H9 (cell line): Measurements from ENCODE around the gene PCCA. TPM values are rescaled to one million over a fixed set of nuclear protein-coding genes. Genes with fewer than 3 reads are reported as not detected.

Source experiments
- DNase-seq: peaks from one replicate; pipeline ENCODE4 v3.0.0-alpha.2; 2017
- H2AFZ ChIP-seq: one replicate; pipeline ENCODE4 v1.6.1; 2013; ENCODE audit warnings: mild to moderate bottlenecking, low read length, control low read depth, moderate library complexity
- H2AK5ac ChIP-seq: 2 replicates; pipeline ENCODE4 v1.6.1; 2013; ENCODE audit warnings: low read length, control low read depth, mixed read lengths; ENCODE audit not compliant: insufficient read length
- H2BK120ac ChIP-seq: one replicate; pipeline ENCODE4 v1.6.1; 2013; ENCODE audit warnings: low read depth, mild to moderate bottlenecking, low read length, control low read depth, inconsistent platforms; ENCODE audit not compliant: poor library complexity, severe bottlenecking
- H2BK12ac ChIP-seq: 2 replicates; pipeline ENCODE4 v1.6.1; 2013; ENCODE audit warnings: low read length, control low read depth, mixed read lengths, low read depth; ENCODE audit not compliant: insufficient read length
- H2BK15ac ChIP-seq: 2 replicates; pipeline ENCODE4 v1.6.1; 2013; ENCODE audit warnings: low read depth, low read length, control low read depth
- H2BK20ac ChIP-seq: one replicate; pipeline ENCODE4 v1.6.1; 2013; ENCODE audit warnings: low read depth, mild to moderate bottlenecking, low read length, control low read depth, inconsistent platforms; ENCODE audit not compliant: poor library complexity, severe bottlenecking
- H2BK5ac ChIP-seq: 2 replicates; pipeline ENCODE4 v1.6.1; 2013; ENCODE audit warnings: low read length, control low read depth, mixed read lengths; ENCODE audit not compliant: insufficient read length
- H3K14ac ChIP-seq: 2 replicates; pipeline ENCODE4 v1.6.1; 2013; ENCODE audit warnings: low read length, control low read depth; ENCODE audit not compliant: insufficient read depth
- H3K18ac ChIP-seq: 2 replicates; pipeline ENCODE4 v1.6.1; 2013; ENCODE audit warnings: low read depth, mild to moderate bottlenecking, mixed read lengths, low read length, control low read depth; ENCODE audit not compliant: insufficient read length
- H3K23ac ChIP-seq: 2 replicates; pipeline ENCODE4 v1.6.1; 2013; ENCODE audit warnings: low read length, control low read depth, mixed read lengths, low read depth; ENCODE audit not compliant: insufficient read length
- H3K23me2 ChIP-seq: 2 replicates; pipeline ENCODE4 v1.6.1; 2013; ENCODE audit warnings: low read depth, mild to moderate bottlenecking, mixed read lengths, low read length, control low read depth; ENCODE audit not compliant: insufficient read length, poor library complexity, severe bottlenecking
- H3K27ac ChIP-seq: 2 replicates; pipeline ENCODE4 v1.5.1; 2013; ENCODE audit warnings: low read length, control low read depth, mixed read lengths, low read depth; ENCODE audit not compliant: insufficient read length
- H3K27me3 ChIP-seq: 2 replicates; pipeline ENCODE4 v1.6.1; 2013; ENCODE audit warnings: low read length, control low read depth, inconsistent platforms; ENCODE audit not compliant: insufficient read depth
- H3K4ac ChIP-seq: 2 replicates; pipeline ENCODE4 v1.6.1; 2013; ENCODE audit warnings: low read depth, mild to moderate bottlenecking, control low read depth, inconsistent platforms, low read length, moderate library complexity
- H3K4me1 ChIP-seq: 2 replicates; pipeline ENCODE4 v1.6.1; 2013; ENCODE audit warnings: low read length, control low read depth, inconsistent platforms; ENCODE audit not compliant: insufficient read depth
- H3K4me2 ChIP-seq: 2 replicates; pipeline ENCODE4 v1.6.1; 2013; ENCODE audit warnings: low read length, control low read depth, mixed read lengths; ENCODE audit not compliant: insufficient read length, insufficient read depth
- H3K56ac ChIP-seq: 2 replicates; pipeline ENCODE4 v1.6.1; 2013; ENCODE audit warnings: low read depth, mild to moderate bottlenecking, mixed read lengths, low read length, control low read depth; ENCODE audit not compliant: insufficient read length
- H3K79me1 ChIP-seq: 2 replicates; pipeline ENCODE4 v1.6.1; 2013; ENCODE audit warnings: low read depth, mild to moderate bottlenecking, moderate library complexity, low read length, control low read depth, inconsistent platforms; ENCODE audit not compliant: insufficient read depth, poor library complexity, severe bottlenecking
- H3K79me2 ChIP-seq: 2 replicates; pipeline ENCODE4 v1.6.1; 2013; ENCODE audit warnings: low read length, control low read depth, inconsistent platforms; ENCODE audit not compliant: insufficient read depth
- H3K9ac ChIP-seq: 2 replicates; pipeline ENCODE4 v1.6.1; 2013; ENCODE audit warnings: low read length, control low read depth, mixed read lengths; ENCODE audit not compliant: insufficient read length; ENCODE audit errors: extremely low read depth
- H3K9me3 ChIP-seq: one replicate; pipeline ENCODE4 v1.6.1; 2013; ENCODE audit warnings: low read depth, low read length, inconsistent platforms; ENCODE audit not compliant: control insufficient read depth
- H3T11ph ChIP-seq: one replicate; pipeline ENCODE4 v1.6.1; 2013; ENCODE audit warnings: mild to moderate bottlenecking, low read length, control low read depth, inconsistent platforms
- H4K20me1 ChIP-seq: one replicate; pipeline ENCODE4 v1.6.1; 2013; ENCODE audit not compliant: control insufficient read depth, insufficient read length, insufficient read depth
- H4K5ac ChIP-seq: 2 replicates; pipeline ENCODE4 v1.6.1; 2013; ENCODE audit warnings: low read depth, mild to moderate bottlenecking, mixed read lengths, low read length, control low read depth; ENCODE audit not compliant: insufficient read length
- H4K8ac ChIP-seq: replicated peaks from 2 replicates; pipeline ENCODE4 v1.6.1; 2013; ENCODE audit warnings: low read length, control low read depth, mixed read lengths, low read depth; ENCODE audit not compliant: insufficient read length
- H4K91ac ChIP-seq: 2 replicates; pipeline ENCODE4 v1.6.1; 2013; ENCODE audit warnings: low read depth, mild to moderate bottlenecking, moderate library complexity, mixed read lengths, low read length, control low read depth; ENCODE audit not compliant: insufficient read length
- H3K27ac Mint-ChIP-seq, 3 experiments: 2 replicates in 2 of 3; 3 replicates in 1 of 3; pipeline ENCODE4 v1.8.0; 2020 to 2021; ENCODE audit warnings: mixed read lengths in 3 of 3, mild to moderate bottlenecking in 1 of 3, moderate library complexity in 1 of 3
- H3K27me3 Mint-ChIP-seq: 2 replicates; pipeline ENCODE4 v1.8.0; 2021; ENCODE audit warnings: low read depth, mild to moderate bottlenecking, moderate library complexity, mixed read lengths
- H3K36me3 Mint-ChIP-seq, 3 experiments: 2 replicates in 2 of 3; 3 replicates in 1 of 3; pipeline ENCODE4 v1.8.0; 2020 to 2021; ENCODE audit warnings: low read depth in 3 of 3, mixed read lengths in 3 of 3; ENCODE audit not compliant: insufficient read depth in 1 of 3
- H3K4me1 Mint-ChIP-seq, 2 experiments: 2 replicates each; pipeline ENCODE4 v1.8.0; 2020; ENCODE audit warnings: mixed read lengths in 2 of 2
- H3K4me3 Mint-ChIP-seq, 2 experiments: 2 replicates in 1 of 2; 3 replicates in 1 of 2; pipeline ENCODE4 v1.8.0; 2020 to 2021; ENCODE audit warnings: mild to moderate bottlenecking in 2 of 2, mixed read lengths in 2 of 2, moderate library complexity in 1 of 2
- H3K9me3 Mint-ChIP-seq, 2 experiments: 2 replicates in 1 of 2; 3 replicates in 1 of 2; pipeline ENCODE4 v1.8.0; 2020; ENCODE audit warnings: mild to moderate bottlenecking in 2 of 2, mixed read lengths in 2 of 2, moderate library complexity in 1 of 2
- CTCF ChIP-seq: fragments of 200-600 bp; sonication (generic); conservative IDR thresholded peaks from 3 replicates; pipeline ENCODE4 v1.8.0; 2021; ENCODE audit warnings: antibody characterized with exemption, mild to moderate bottlenecking
- WGBS: extraction: QIAGEN DNeasy Blood & Tissue Kit; methylation state at CpG from one replicate; pipeline ENCODE4 v1.1.7; 2013; ENCODE audit warnings: missing lambda C conversion rate, low lambda C conversion rate, mixed read lengths; ENCODE audit not compliant: insufficient read length; ENCODE audit errors: extremely low coverage; 5-methylcytosine and 5-hydroxymethylcytosine counted together
- total RNA-seq: library from RNA; stranded (reverse); gene quantifications from 2 replicates; pipeline ENCODE4 v1.2.1, GENCODE V29; 2021

PCCA gene
- total RNA-seq, 1 experiment from 2014 or later: 56.5 TPM

- no peak for TF ChIP-seq CTCF
- Mint-ChIP-seq H3K27me3 (no peaks in the 10 kb centered on the region), H3K4me1 (peaks cover 5 to 6% of the 10 kb centered on the region in 2 experiments), H3K27ac (peak overlapping the region; percentile 5 to 68 (median 10); a peak in 4 of 7 replicates), H3K9me3 (no peaks in the 10 kb centered on the region), H3K4me3 (no peak overlapping the region), H3K36me3 (peaks cover 28 to 37% (median 30%) of the 10 kb centered on the region in 3 experiments)
- H3T11ph ChIP-seq: no peak overlapping the region
- no CpG with 5 or more reads among the region's 6 CpGs for WGBS
- no peaks in the 10 kb centered on the region for H3K27me3 ChIP-seq
- H3K56ac ChIP-seq: no peak overlapping the region
- H2BK12ac ChIP-seq: no peak overlapping the region
- H3K79me2 ChIP-seq: no peaks in the 10 kb centered on the region
- H3K27ac ChIP-seq: no peak overlapping the region
- H2BK120ac ChIP-seq: no peak overlapping the region
- H4K91ac ChIP-seq: no peak overlapping the region
- no peaks in the 10 kb centered on the region for H3K9me3 ChIP-seq
- no peak overlapping the region for H2AFZ ChIP-seq
- no peak overlapping the region for H3K4ac ChIP-seq
- H2BK15ac ChIP-seq: no peak overlapping the region
- no peak overlapping the region for H2BK5ac ChIP-seq
- H3K4me2 ChIP-seq: no peak overlapping the region
- no peak overlapping the region for H3K9ac ChIP-seq
- H4K5ac ChIP-seq: no peak overlapping the region
- no peak overlapping the region for H3K23ac ChIP-seq
- H3K14ac ChIP-seq: no peak overlapping the region
- no peak for DNase-seq
- H3K23me2 ChIP-seq: no peaks in the 10 kb centered on the region
- no peak overlapping the region for H2AK5ac ChIP-seq
- no peaks in the 10 kb centered on the region for H3K79me1 ChIP-seq
- H4K8ac ChIP-seq: no peak overlapping the region
- H4K20me1 ChIP-seq: no peaks in the 10 kb centered on the region
- no peaks in the 10 kb centered on the region; the same call in 1 of the 2 replicates for H3K4me1 ChIP-seq
- H3K18ac ChIP-seq: no peak overlapping the region
- H2BK20ac ChIP-seq: no peak overlapping the region
Observed at GRCh38 chr13:100341327-100341726, 252.4 kb downstream of the PCCA start.
